ENCODE measurements around the gene VPS18. TPM values are rescaled to one million over a fixed set of nuclear protein-coding genes. Genes with fewer than 3 reads are reported as not detected.

Gene VPS18
- total and polyA plus RNA-seq, 2 donors (not counting 3 experiments of a cell fraction or from before 2014, with no cell fraction given): 29.3 to 32.8 TPM

GRCh38 chr15:40914013-40914412 lies 19.8 kb downstream of the VPS18 start:
- DNase-seq (ENCODE audit: low read depth, low spot score): no peak
- Histone ChIP-seq H3K27me3 (ENCODE audit: control insufficient read depth in 2 of 2, insufficient read depth in 2 of 2, low read length in 2 of 2) (no peaks in the 10 kb centered on the region), H3K9ac (replicated peaks; ENCODE audit: extremely low read depth, insufficient read depth, low read length) (no peak overlapping the region), H3K27ac (ENCODE audit: insufficient read depth, low read depth, low read length) (no peak overlapping the region), H3K4me2 (ENCODE audit: insufficient read depth, low read length) (no peak overlapping the region), H3K4me3 (replicated peaks in 1 of 3; ENCODE audit: insufficient read depth in 1 of 3, low read depth in 1 of 3, low read length in 3 of 3) (no peak overlapping the region), H3K79me2 (ENCODE audit: control insufficient read depth, insufficient read depth, low read length) (no peaks in the 10 kb centered on the region), H3K4me1 (ENCODE audit: control insufficient read depth, extremely low read depth, insufficient read depth, low read length) (peaks cover 36% of the 10 kb centered on the region), H3K36me3 (ENCODE audit: control insufficient read depth in 2 of 2, extremely low read depth in 1 of 2, insufficient read depth in 2 of 2, low read length in 2 of 2) (no peaks in the 10 kb centered on the region), H3K9me3 (replicated peaks; ENCODE audit: control insufficient read depth, insufficient read depth, low read length) (no peaks in the 10 kb centered on the region), H3K9me1 (replicated peaks; ENCODE audit: control insufficient read depth, extremely low read depth, insufficient read depth, low read length) (no peaks in the 10 kb centered on the region), H4K20me1 (replicated peaks; ENCODE audit: control insufficient read depth, extremely low read depth, insufficient read depth, low read length) (no peaks in the 10 kb centered on the region), H2AFZ (ENCODE audit: low read depth, low read length) (no peak overlapping the region)
- CTCF ChIA-PET: interaction anchor here (1.4 to 6.5 kb wide), 2 partner anchors 16 to 104 kb away, joined by 10 to 100 read pairs; partner anchors contain the start of gene DLL4
- dilution Hi-C loops (cut with MboI; ENCODE audit: extremely low pct_ligation_motif_present, low sequenced_read_pairs) (no loop called here), intact Hi-C loops (cut with micrococcal nuclease) (loop anchor here (2.0 kb wide), 1 partner anchor 17 kb away; no protein-coding TSS in a partner anchor)
- peak; percentile 65 for FAIRE-seq
- POLR2A ChIA-PET: no interaction called here
- TF ChIP-seq, protein P1, sequence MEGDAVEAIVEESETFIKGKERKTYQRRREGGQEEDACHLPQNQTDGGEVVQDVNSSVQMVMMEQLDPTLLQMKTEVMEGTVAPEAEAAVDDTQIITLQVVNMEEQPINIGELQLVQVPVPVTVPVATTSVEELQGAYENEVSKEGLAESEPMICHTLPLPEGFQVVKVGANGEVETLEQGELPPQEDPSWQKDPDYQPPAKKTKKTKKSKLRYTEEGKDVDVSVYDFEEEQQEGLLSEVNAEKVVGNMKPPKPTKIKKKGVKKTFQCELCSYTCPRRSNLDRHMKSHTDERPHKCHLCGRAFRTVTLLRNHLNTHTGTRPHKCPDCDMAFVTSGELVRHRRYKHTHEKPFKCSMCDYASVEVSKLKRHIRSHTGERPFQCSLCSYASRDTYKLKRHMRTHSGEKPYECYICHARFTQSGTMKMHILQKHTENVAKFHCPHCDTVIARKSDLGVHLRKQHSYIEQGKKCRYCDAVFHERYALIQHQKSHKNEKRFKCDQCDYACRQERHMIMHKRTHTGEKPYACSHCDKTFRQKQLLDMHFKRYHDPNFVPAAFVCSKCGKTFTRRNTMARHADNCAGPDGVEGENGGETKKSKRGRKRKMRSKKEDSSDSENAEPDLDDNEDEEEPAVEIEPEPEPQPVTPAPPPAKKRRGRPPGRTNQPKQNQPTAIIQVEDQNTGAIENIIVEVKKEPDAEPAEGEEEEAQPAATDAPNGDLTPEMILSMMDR (IDR thresholded peaks at IDR 0.05; ENCODE audit: extremely low read depth in 1 of 2, insufficient read depth in 1 of 2, low read depth in 1 of 2, low read length in 2 of 2): no peak
- TF ChIP-seq, protein P2, sequence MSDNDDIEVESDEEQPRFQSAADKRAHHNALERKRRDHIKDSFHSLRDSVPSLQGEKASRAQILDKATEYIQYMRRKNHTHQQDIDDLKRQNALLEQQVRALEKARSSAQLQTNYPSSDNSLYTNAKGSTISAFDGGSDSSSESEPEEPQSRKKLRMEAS (IDR thresholded peaks at IDR 0.05; ENCODE audit: insufficient read depth, insufficient read length): no peak
- TF ChIP-seq MYC (IDR thresholded peaks at IDR 0.05; ENCODE audit: low read depth, low read length) (no peak), GATA2 (IDR thresholded peaks at IDR 0.05; ENCODE audit: insufficient read depth, insufficient read length, low read depth, low read length) (no peak), POLR2A (IDR thresholded peaks at IDR 0.05; ENCODE audit: low read depth, low read length) (no peak), FOS (IDR thresholded peaks at IDR 0.05; ENCODE audit: borderline replicate concordance, insufficient read depth, low read length) (no peak), EZH2 (IDR thresholded peaks at IDR 0.05; ENCODE audit: borderline replicate concordance, low read depth, low read length, severe bottlenecking) (no peak), JUN (IDR thresholded peaks at IDR 0.05; ENCODE audit: borderline replicate concordance, insufficient read depth, insufficient read length, low read depth) (no peak), POLR2AphosphoS5 (IDR thresholded peaks at IDR 0.05; ENCODE audit: insufficient read depth, low read depth, low read length) (no peak)
- no TSS peak for BruUV-seq (replicated peaks)

Data from endothelial cell of umbilical vein (primary cell).